IMR-90 (cell line): Measurements from ENCODE around the gene RARRES1. TPM values are rescaled to one million over a fixed set of nuclear protein-coding genes. Genes with fewer than 3 reads are reported as not detected.

Source experiments
- ATAC-seq: fragments of 200-7000 bp; cut with Tn5 transposase; 2 replicates; pipeline ENCODE4 v1.9.1; 2020; ENCODE audit warnings: low read depth, mild to moderate bottlenecking, moderate library complexity
- BruUV-seq: library from RNA; stranded (reverse); fragments of 400-500 nt; replicated peaks from 2 replicates; lab custom pipeline; 2021; lab: Mats Ljungman, UMichigan
- CTCF ChIA-PET: fragments of 300-600 bp; formaldehyde crosslinking; extraction: SDS; loops from one replicate; lab custom pipeline; 2021; ENCODE audit warnings: antibody characterized with exemption; lab: Yijun Ruan, JAX
- POLR2A ChIA-PET: fragments of 300-600 bp; sonication (Branson Sonifier 250); formaldehyde crosslinking; loops from one replicate; lab custom pipeline; 2022; ENCODE audit warnings: antibody characterized with exemption; ENCODE audit not compliant: unreplicated experiment; lab: Charles Lee
- DNase-seq: peaks from one replicate; pipeline ENCODE4 v3.0.0; 2013
- H2AFZ ChIP-seq: replicated peaks from 2 replicates; pipeline ENCODE3; 2013; ENCODE audit warnings: low read length, mild to moderate bottlenecking; ENCODE audit not compliant: poor library complexity
- H2AK5ac ChIP-seq: 2 replicates; pipeline ENCODE4 v1.6.1; 2013; ENCODE audit warnings: low read depth, low read length, inconsistent platforms
- H2AK9ac ChIP-seq: replicated peaks from 2 replicates; pipeline ENCODE3; 2013; ENCODE audit warnings: mild to moderate bottlenecking, low read depth, low read length, moderate library complexity; ENCODE audit not compliant: poor library complexity
- H2BK120ac ChIP-seq: 2 replicates; pipeline ENCODE4 v1.6.1; 2013; ENCODE audit warnings: low read depth, low read length, inconsistent platforms
- H2BK15ac ChIP-seq: 3 replicates; pipeline ENCODE4 v1.6.1; 2013; ENCODE audit warnings: low read depth, low read length, inconsistent platforms
- H2BK20ac ChIP-seq: 2 replicates; pipeline ENCODE4 v1.6.1; 2013; ENCODE audit warnings: low read depth, mild to moderate bottlenecking, inconsistent platforms, low read length, moderate library complexity
- H2BK5ac ChIP-seq: 2 replicates; pipeline ENCODE4 v1.6.1; 2013; ENCODE audit warnings: mild to moderate bottlenecking, low read depth, low read length, inconsistent platforms; ENCODE audit not compliant: poor library complexity, severe bottlenecking
- H3K14ac ChIP-seq: replicated peaks from 2 replicates; pipeline ENCODE4 v1.6.1; 2013; ENCODE audit warnings: low read depth, low read length, inconsistent platforms
- H3K18ac ChIP-seq: 2 replicates; pipeline ENCODE4 v1.6.1; 2013; ENCODE audit warnings: low read depth, low read length, control low read depth
- H3K23ac ChIP-seq: 2 replicates; pipeline ENCODE4 v1.6.1; 2013; ENCODE audit warnings: low read depth, low read length, inconsistent platforms
- H3K27ac ChIP-seq: 2 replicates; pipeline ENCODE4 v1.5.1; 2013; ENCODE audit warnings: mild to moderate bottlenecking, control low read depth, low read length; ENCODE audit not compliant: insufficient read depth
- H3K27me3 ChIP-seq: 2 replicates; pipeline ENCODE4 v1.6.1; 2013; ENCODE audit warnings: low read length; ENCODE audit not compliant: control insufficient read depth, insufficient read depth
- H3K36me3 ChIP-seq: 2 replicates; pipeline ENCODE4 v1.6.1; 2013; ENCODE audit warnings: low read length, mixed read lengths; ENCODE audit not compliant: control insufficient read depth, insufficient read depth
- H3K4ac ChIP-seq: 2 replicates; pipeline ENCODE4 v1.6.1; 2013; ENCODE audit warnings: low read depth, low read length, inconsistent platforms
- H3K4me1 ChIP-seq: 2 replicates; pipeline ENCODE4 v1.6.1; 2013; ENCODE audit warnings: low read length, mixed read lengths; ENCODE audit not compliant: control insufficient read depth, insufficient read depth
- H3K4me2 ChIP-seq: 2 replicates; pipeline ENCODE4 v1.6.1; 2013; ENCODE audit warnings: low read depth, mild to moderate bottlenecking, control low read depth, low read length, moderate library complexity
- H3K4me3 ChIP-seq: 2 replicates; pipeline ENCODE4 v1.5.1; 2013; ENCODE audit warnings: low read depth, mild to moderate bottlenecking, control low read depth, low read length, moderate library complexity; ENCODE audit not compliant: insufficient read depth
- H3K56ac ChIP-seq: 2 replicates; pipeline ENCODE4 v1.6.1; 2013; ENCODE audit warnings: low read length, inconsistent platforms; ENCODE audit not compliant: insufficient read depth; ENCODE audit errors: extremely low read depth
- H3K79me1 ChIP-seq, 2 experiments: 2 replicates each; pipeline ENCODE4 v1.6.1; 2013; ENCODE audit warnings: low read length in 2 of 2, inconsistent platforms in 1 of 2, low read depth in 1 of 2
- H3K9ac ChIP-seq: 2 replicates; pipeline ENCODE4 v1.6.1; 2013; ENCODE audit warnings: low read depth, low read length, control low read depth
- H3K9me1 ChIP-seq: 2 replicates; pipeline ENCODE4 v1.6.1; 2013; ENCODE audit warnings: low read length, inconsistent platforms; ENCODE audit not compliant: insufficient read depth
- H3K9me3 ChIP-seq: 2 replicates; pipeline ENCODE4 v1.6.1; 2013; ENCODE audit warnings: low read length; ENCODE audit not compliant: control insufficient read depth, insufficient read depth
- H4K20me1 ChIP-seq: 2 replicates; pipeline ENCODE4 v1.6.1; 2013; ENCODE audit warnings: low read length, inconsistent platforms; ENCODE audit not compliant: insufficient read depth
- H4K5ac ChIP-seq: 2 replicates; pipeline ENCODE4 v1.6.1; 2013; ENCODE audit warnings: mild to moderate bottlenecking, low read depth, low read length, control low read depth
- H4K8ac ChIP-seq, 2 experiments: 2 replicates each; pipeline ENCODE4 v1.6.1; 2013; ENCODE audit warnings: low read depth in 2 of 2, low read length in 2 of 2, control low read depth in 1 of 2, inconsistent platforms in 1 of 2
- H4K91ac ChIP-seq: 2 replicates; pipeline ENCODE4 v1.6.1; 2013; ENCODE audit warnings: low read depth, low read length, inconsistent platforms; ENCODE audit not compliant: insufficient read depth
- CEBPB ChIP-seq: IDR thresholded peaks from 2 replicates; pipeline ENCODE4 v1.6.1; 2012; ENCODE audit warnings: low read depth, low read length, improper control_type of control experiment
- CHD1 ChIP-seq: IDR thresholded peaks from 2 replicates; pipeline ENCODE4 v1.6.1; 2012; ENCODE audit warnings: low read depth, low read length, improper control_type of control experiment
- FOS ChIP-seq: fragments of 150-350 bp; IDR thresholded peaks from 2 replicates; pipeline ENCODE4 v1.6.1; 2016; ENCODE audit warnings: low read depth, low read length
- MAFK ChIP-seq: IDR thresholded peaks from 2 replicates; pipeline ENCODE4 v1.6.1; 2012; ENCODE audit warnings: low read depth, low read length, improper control_type of control experiment
- MAZ ChIP-seq: IDR thresholded peaks from 2 replicates; pipeline ENCODE4 v1.6.1; 2012; ENCODE audit warnings: low read depth, mild to moderate bottlenecking, low read length, improper control_type of control experiment, moderate library complexity, borderline replicate concordance
- MXI1 ChIP-seq: IDR thresholded peaks from 2 replicates; pipeline ENCODE4 v1.6.1; 2012; ENCODE audit warnings: low read depth, mild to moderate bottlenecking, low read length, moderate library complexity, borderline replicate concordance
- NFE2L2 ChIP-seq: fragments of 150-350 bp; IDR thresholded peaks from 2 replicates; pipeline ENCODE4 v1.6.1; 2016; ENCODE audit warnings: low read depth, mild to moderate bottlenecking, low read length
- POLR2A ChIP-seq: IDR thresholded peaks from 2 replicates; pipeline ENCODE4 v1.6.1; 2012; ENCODE audit warnings: mild to moderate bottlenecking, low read depth, low read length
- RAD21 ChIP-seq: IDR thresholded peaks from 2 replicates; pipeline ENCODE4 v1.6.1; 2012; ENCODE audit warnings: low read length, improper control_type of control experiment
- RCOR1 ChIP-seq: IDR thresholded peaks from 2 replicates; pipeline ENCODE4 v1.6.1; 2012; ENCODE audit warnings: mild to moderate bottlenecking, low read length, improper control_type of control experiment; ENCODE audit not compliant: insufficient replicate concordance
- RFX5 ChIP-seq: IDR thresholded peaks from 2 replicates; pipeline ENCODE4 v1.8.0; 2012; ENCODE audit warnings: low read depth, mild to moderate bottlenecking, low read length, moderate library complexity
- SMC3 ChIP-seq: fragments of 150-350 bp; IDR thresholded peaks from 2 replicates; pipeline ENCODE4 v1.6.1; 2016; ENCODE audit warnings: low read depth, mild to moderate bottlenecking, antibody characterized with exemption, low read length, moderate library complexity
- WGBS, 2 experiments: methylation state at CpG; one replicate each; pipeline versions ENCODE4 v1.1.5 to v1.1.7; 2013; ENCODE audit warnings: missing lambda C conversion rate in 2 of 2; ENCODE audit not compliant: insufficient read length in 1 of 2; ENCODE audit errors: extremely low coverage in 2 of 2; 5-methylcytosine and 5-hydroxymethylcytosine counted together
- dilution Hi-C: fragments of 300-500 bp; cut with HindIII; formaldehyde crosslinking; loops from one replicate; pipeline ENCODE4 v1.14.3; 2018; ENCODE audit warnings: low sequenced_read_pairs; ENCODE audit not compliant: unreplicated experiment
- in situ Hi-C: fragments of 300-500 bp; cut with MboI; formaldehyde crosslinking; loops from 3 replicates; pipeline ENCODE4 v1.14.3; 2019; ENCODE audit warnings: low sequenced_read_pairs, inconsistent platforms, mixed read lengths
- intact Hi-C: fragments of 100-400 bp; cut with micrococcal nuclease; formaldehyde crosslinking; loops from 2 replicates; pipeline ENCODE4 v1.10.0; 2022
- polyA plus RNA-seq, 3 experiments: library from polyadenylated mRNA; depleted of rRNA; stranded (reverse); fragments of >200 nt; gene quantifications; 2 replicates each; pipeline ENCODE4 v1.2.3, GENCODE V29; 2012; ENCODE audit warnings: low replicate concordance in 1 of 3
- total RNA-seq: library from RNA; depleted of rRNA; stranded (reverse); fragments of >200 nt; gene quantifications from 2 replicates; pipeline ENCODE4 v1.2.3, GENCODE V29; 2012
- TF ChIP-seq, protein P1 (sequence below): fragments of 150-350 bp; IDR thresholded peaks from 2 replicates; pipeline ENCODE4 v1.6.1; 2016; ENCODE audit warnings: low read depth, mild to moderate bottlenecking, low read length, moderate library complexity, borderline replicate concordance
- TF ChIP-seq, protein P2 (sequence below): conservative IDR thresholded peaks from 2 replicates; pipeline ENCODE4 v1.5.1; 2012; ENCODE audit warnings: mild to moderate bottlenecking, low read depth, low read length, improper control_type of control experiment

The RARRES1 gene
- total and polyA plus RNA-seq, 2 of the 4 experiments (the other 2 are of a cell fraction): 0.90 to 3.0 TPM

DNA sequence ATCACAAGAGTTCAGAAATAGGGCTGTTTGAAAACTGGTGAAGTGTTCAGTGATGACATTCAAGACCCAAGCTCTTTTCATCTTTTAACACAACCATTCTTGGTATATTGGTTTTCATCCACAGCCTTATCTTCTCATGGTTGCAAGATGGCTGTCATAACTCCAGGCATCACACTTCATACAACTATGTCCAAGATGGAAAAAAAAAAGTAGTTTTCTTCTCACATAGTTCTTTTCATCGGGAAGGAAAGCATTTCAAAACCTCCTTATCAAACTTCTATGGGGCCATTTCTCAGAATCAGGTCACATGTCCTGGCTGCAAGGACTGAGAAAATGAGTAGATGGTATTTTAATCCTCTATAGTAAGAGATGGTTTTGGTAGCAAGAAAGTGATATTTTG, 48.5 kb upstream of the RARRES1 start:
- H2BK15ac ChIP-seq: no peak overlapping the region
- no peaks in the 10 kb centered on the region for H3K36me3 ChIP-seq
- no peak overlapping the region for H4K8ac ChIP-seq
- no peak overlapping the region for H2BK20ac ChIP-seq
- no CpG with 5 or more reads among the region's 1 CpG for WGBS, 2 experiments
- ChIA-PET CTCF (interaction anchor here (1.1 to 1.6 kb wide), 2 partner anchors 9 to 121 kb away, joined by 3 to 4 read pairs; no protein-coding TSS in a partner anchor), POLR2A (no interaction called here)
- no peak overlapping the region for H4K5ac ChIP-seq
- no peak overlapping the region for H2BK5ac ChIP-seq
- DNase-seq: no peak
- no TSS peak for BruUV-seq
- peaks cover 13% of the 10 kb centered on the region for H3K4me1 ChIP-seq
- H2AK5ac ChIP-seq: no peak overlapping the region
- H3K14ac ChIP-seq: no peak overlapping the region
- no peak overlapping the region for H3K4me3 ChIP-seq
- no peak for ATAC-seq
- H3K27me3 ChIP-seq: no peaks in the 10 kb centered on the region
- in situ Hi-C loops: loop anchor here (25.0 kb wide), 1 partner anchor 668 kb away; the partner anchor contains the start of genes RSRC1 and SHOX2
- TF ChIP-seq SMC3: no peak
- no peak for TF ChIP-seq CHD1
- TF ChIP-seq, protein P1, sequence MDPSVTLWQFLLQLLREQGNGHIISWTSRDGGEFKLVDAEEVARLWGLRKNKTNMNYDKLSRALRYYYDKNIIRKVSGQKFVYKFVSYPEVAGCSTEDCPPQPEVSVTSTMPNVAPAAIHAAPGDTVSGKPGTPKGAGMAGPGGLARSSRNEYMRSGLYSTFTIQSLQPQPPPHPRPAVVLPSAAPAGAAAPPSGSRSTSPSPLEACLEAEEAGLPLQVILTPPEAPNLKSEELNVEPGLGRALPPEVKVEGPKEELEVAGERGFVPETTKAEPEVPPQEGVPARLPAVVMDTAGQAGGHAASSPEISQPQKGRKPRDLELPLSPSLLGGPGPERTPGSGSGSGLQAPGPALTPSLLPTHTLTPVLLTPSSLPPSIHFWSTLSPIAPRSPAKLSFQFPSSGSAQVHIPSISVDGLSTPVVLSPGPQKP: no peak
- TF ChIP-seq RCOR1: no peak
- TF ChIP-seq MXI1: no peak
- TF ChIP-seq RFX5: no peak
- TF ChIP-seq MAZ: no peak
- no peak for TF ChIP-seq POLR2A
- no peak for TF ChIP-seq FOS
- no peak for TF ChIP-seq MAFK
- no peak for TF ChIP-seq CEBPB
- TF ChIP-seq, protein P2, sequence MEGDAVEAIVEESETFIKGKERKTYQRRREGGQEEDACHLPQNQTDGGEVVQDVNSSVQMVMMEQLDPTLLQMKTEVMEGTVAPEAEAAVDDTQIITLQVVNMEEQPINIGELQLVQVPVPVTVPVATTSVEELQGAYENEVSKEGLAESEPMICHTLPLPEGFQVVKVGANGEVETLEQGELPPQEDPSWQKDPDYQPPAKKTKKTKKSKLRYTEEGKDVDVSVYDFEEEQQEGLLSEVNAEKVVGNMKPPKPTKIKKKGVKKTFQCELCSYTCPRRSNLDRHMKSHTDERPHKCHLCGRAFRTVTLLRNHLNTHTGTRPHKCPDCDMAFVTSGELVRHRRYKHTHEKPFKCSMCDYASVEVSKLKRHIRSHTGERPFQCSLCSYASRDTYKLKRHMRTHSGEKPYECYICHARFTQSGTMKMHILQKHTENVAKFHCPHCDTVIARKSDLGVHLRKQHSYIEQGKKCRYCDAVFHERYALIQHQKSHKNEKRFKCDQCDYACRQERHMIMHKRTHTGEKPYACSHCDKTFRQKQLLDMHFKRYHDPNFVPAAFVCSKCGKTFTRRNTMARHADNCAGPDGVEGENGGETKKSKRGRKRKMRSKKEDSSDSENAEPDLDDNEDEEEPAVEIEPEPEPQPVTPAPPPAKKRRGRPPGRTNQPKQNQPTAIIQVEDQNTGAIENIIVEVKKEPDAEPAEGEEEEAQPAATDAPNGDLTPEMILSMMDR: no peak
- no peak for TF ChIP-seq NFE2L2
- TF ChIP-seq RAD21: no peak
- intact Hi-C loops: no loop called here
- no peak overlapping the region for H3K4ac ChIP-seq
- no peak overlapping the region for H3K27ac ChIP-seq
- H3K79me1 ChIP-seq: no peaks in the 10 kb centered on the region
- H2AFZ ChIP-seq: no peak overlapping the region
- H4K91ac ChIP-seq: no peak overlapping the region
- H3K18ac ChIP-seq: no peak overlapping the region
- H3K9me3 ChIP-seq: no peaks in the 10 kb centered on the region
- no peak overlapping the region for H3K9ac ChIP-seq
- no peaks in the 10 kb centered on the region for H3K9me1 ChIP-seq
- H3K23ac ChIP-seq: no peak overlapping the region
- no peak overlapping the region for H3K4me2 ChIP-seq
- no peak overlapping the region for H2AK9ac ChIP-seq
- no peaks in the 10 kb centered on the region for H4K20me1 ChIP-seq
- dilution Hi-C loops: no loop called here
- no peak overlapping the region for H2BK120ac ChIP-seq
- H3K56ac ChIP-seq: no peak overlapping the region
